Measurements from ENCODE around the gene HS3ST3B1.

DNA sequence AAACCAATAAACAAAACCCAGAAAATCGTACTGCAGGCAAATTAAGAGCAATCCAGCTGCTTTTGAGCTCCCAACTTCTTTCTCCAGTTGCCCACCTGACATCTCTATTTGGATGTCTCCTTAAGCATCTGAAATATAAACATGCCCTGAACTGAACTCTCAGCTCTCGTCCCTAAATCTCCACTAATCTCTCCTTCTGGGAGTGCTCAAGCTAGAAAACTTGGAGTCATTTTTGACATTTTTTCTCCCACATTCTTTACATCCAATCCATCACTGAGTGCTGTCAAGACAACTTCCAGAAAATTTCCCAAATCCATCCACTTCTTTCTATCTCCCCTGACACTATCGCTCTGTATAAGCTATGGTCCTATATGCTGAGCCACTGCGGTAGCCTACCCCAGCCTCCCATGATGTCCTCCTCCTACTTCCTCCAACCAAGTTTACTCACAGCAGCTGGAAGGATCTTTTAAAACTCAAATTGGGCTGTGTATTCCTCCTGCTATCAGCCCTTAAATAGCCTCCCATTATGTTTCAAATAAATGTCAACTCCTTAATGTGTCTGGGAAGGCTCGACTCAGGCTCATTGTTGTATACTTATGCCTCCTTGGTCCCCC is 53.1 kb downstream of the HS3ST3B1 start:
- TF ChIP-seq CTCF (IDR thresholded peaks at IDR 0.05; ENCODE audit: insufficient read depth, low read depth, low read length) (no peak), EZH2 (IDR thresholded peaks at IDR 0.05; ENCODE audit: insufficient read depth, low read length) (no peak)

Measured in astrocyte (in vitro differentiated cells and primary cell).